ENCODE measurements around the gene RIC3. TPM values are rescaled to one million over a fixed set of nuclear protein-coding genes. Genes with fewer than 3 reads are reported as not detected.
A peak's percentile ranks its signal among the peaks of the same experiment; 100 is the strongest.

RIC3 gene, protein sequence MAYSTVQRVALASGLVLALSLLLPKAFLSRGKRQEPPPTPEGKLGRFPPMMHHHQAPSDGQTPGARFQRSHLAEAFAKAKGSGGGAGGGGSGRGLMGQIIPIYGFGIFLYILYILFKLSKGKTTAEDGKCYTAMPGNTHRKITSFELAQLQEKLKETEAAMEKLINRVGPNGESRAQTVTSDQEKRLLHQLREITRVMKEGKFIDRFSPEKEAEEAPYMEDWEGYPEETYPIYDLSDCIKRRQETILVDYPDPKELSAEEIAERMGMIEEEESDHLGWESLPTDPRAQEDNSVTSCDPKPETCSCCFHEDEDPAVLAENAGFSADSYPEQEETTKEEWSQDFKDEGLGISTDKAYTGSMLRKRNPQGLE
- not detected for polyA plus RNA-seq (2013, experiment 1 of 2)
- polyA plus RNA-seq (2013, experiment 2 of 2), result not detected

DNA sequence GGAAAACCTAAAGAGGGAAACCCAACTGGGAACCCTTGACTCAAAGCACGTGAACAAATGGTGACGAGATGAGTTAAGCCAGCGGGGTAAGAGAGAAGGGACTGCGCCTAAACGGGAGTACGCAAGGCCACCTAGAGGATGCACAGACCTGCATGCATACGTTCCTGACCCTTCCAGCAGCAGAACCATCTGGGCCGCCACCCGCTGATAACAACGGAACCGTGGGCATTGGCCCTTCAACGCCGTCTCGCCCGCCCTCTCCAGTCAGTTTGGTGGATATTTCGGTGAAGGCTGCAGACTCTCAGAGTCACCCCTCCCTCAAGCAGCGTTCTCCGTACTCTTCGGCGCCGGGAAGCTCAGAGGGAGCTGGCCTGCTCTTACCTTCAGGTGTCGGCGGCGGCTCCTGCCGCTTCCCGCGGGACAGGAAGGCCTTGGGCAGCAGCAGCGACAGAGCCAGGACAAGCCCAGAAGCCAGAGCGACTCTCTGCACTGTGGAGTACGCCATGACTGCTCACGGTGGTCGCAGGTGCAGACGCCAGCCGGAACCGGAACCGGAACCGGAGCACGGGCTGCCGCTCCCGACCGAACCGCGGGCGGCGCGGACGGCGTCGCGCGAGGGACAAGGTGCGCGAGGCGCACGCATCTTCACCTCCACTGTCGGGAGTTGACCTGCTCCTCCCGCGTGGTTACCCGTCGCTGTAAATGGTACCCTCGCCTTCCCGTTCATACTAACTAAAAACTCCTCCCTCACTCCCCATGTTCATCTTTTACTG lies at the start of gene RIC3:
TSS of gene RIC3 (minus strand) at position 541 of the 773 bp plus-strand sequence. CDS start at position 505, 36 bp downstream.
- no peak within 1 kb of the TSS for H2BK5ac ChIP-seq (ENCODE audit: low read depth, low read length, poor library complexity, severe bottlenecking)
- H2AK5ac ChIP-seq (ENCODE audit: low read length, severe bottlenecking), result no peak within 1 kb of the TSS
- no peak for DNase-seq
- H3K4ac ChIP-seq (ENCODE audit: low read depth in 1 of 2, low read length in 2 of 2), result no peak within 1 kb of the TSS
- H2BK120ac ChIP-seq (ENCODE audit: low read depth, low read length), result no peak within 1 kb of the TSS
- H2BK12ac ChIP-seq (ENCODE audit: low read length in 2 of 2), result no peak within 1 kb of the TSS
- no peak within 1 kb of the TSS for H3K27ac ChIP-seq (ENCODE audit: low read length, poor library complexity, severe bottlenecking)
- no peak within 1 kb of the TSS for H4K8ac ChIP-seq (ENCODE audit: low read length)
- WGBS, result under 1% methylated on average over 61 of the region's 62 CpGs
- H3K79me1 ChIP-seq (replicated peaks; ENCODE audit: low read length, poor library complexity, severe bottlenecking), result no peaks in the 10 kb centered on the region
- no peak within 1 kb of the TSS for H4K91ac ChIP-seq (ENCODE audit: low read length)
- H3K4me3 ChIP-seq (ENCODE audit: insufficient read depth in 1 of 2, low read depth in 1 of 2, low read length in 2 of 2), result peak within 1 kb of the TSS; percentile 26 to 42
- H3K4me1 ChIP-seq (ENCODE audit: control insufficient read depth, insufficient read depth, low read depth, low read length), result peaks cover 6% of the 10 kb centered on the region
- H3K9ac ChIP-seq (ENCODE audit: low read length), result no peak within 1 kb of the TSS
- H3K23ac ChIP-seq (ENCODE audit: low read length in 2 of 2), result peak within 1 kb of the TSS in 1 of 2 experiments; percentile 77
- no peak within 1 kb of the TSS for H3K4me2 ChIP-seq (ENCODE audit: low read length, poor library complexity, severe bottlenecking)
- H2BK15ac ChIP-seq (ENCODE audit: low read depth, poor library complexity, severe bottlenecking), result no peak within 1 kb of the TSS
- no peak within 1 kb of the TSS for H3K14ac ChIP-seq (ENCODE audit: low read length in 2 of 2)
- peaks cover 32 to 38% of the 10 kb centered on the region in 2 experiments for H3K27me3 ChIP-seq (ENCODE audit: control insufficient read depth in 1 of 2, insufficient read depth in 1 of 2, low read length in 2 of 2)
- peaks cover 5% of the 10 kb centered on the region for H3K9me3 ChIP-seq (ENCODE audit: control insufficient read depth, low read length)
- no peak within 1 kb of the TSS for H3K18ac ChIP-seq (ENCODE audit: low read depth in 1 of 2, low read length in 2 of 2)
- H3K36me3 ChIP-seq (ENCODE audit: control insufficient read depth in 1 of 2, insufficient read depth in 2 of 2, low read depth in 1 of 2, low read length in 2 of 2), result no peaks in the 10 kb centered on the region
- H2AFZ ChIP-seq (ENCODE audit: low read depth, low read length), result peak within 1 kb of the TSS; percentile 29

DNA sequence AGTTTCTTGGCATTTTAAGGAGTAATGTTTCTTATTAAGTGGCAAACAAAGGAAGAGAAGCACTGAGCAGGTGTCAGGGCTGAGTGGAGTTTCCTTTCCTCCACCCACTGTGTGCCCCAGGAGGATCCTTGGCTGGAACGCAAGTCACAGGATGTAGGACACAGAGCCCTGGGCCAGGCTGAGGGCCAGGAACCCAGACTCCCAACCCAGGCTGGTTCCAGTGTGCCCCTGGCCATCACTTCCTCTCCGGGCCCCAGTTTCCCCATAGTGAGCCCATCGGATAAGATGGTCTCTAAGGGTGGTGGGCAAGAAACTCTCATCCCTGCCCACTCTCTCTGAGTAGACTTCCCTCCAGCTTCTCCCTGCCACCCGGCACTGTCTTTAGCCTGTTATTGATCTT lies 49.6 kb upstream of the RIC3 start:
- H3K23ac ChIP-seq (ENCODE audit: low read length in 2 of 2), result no peak overlapping the region
- no peak overlapping the region for H3K4me2 ChIP-seq (ENCODE audit: low read length, poor library complexity, severe bottlenecking)
- H3K9ac ChIP-seq (ENCODE audit: low read length), result no peak overlapping the region
- H3K4me3 ChIP-seq (ENCODE audit: insufficient read depth in 1 of 2, low read depth in 1 of 2, low read length in 2 of 2), result no peak overlapping the region
- no peaks in the 10 kb centered on the region for H3K4me1 ChIP-seq (ENCODE audit: control insufficient read depth, insufficient read depth, low read depth, low read length)
- no peak overlapping the region for H4K91ac ChIP-seq (ENCODE audit: low read length)
- no peak overlapping the region for H2BK12ac ChIP-seq (ENCODE audit: low read length in 2 of 2)
- 88% methylated on average over 4 of the region's 4 CpGs for WGBS
- H2BK5ac ChIP-seq (ENCODE audit: low read depth, low read length, poor library complexity, severe bottlenecking), result no peak overlapping the region
- no peak for DNase-seq
- no peak overlapping the region for H4K8ac ChIP-seq (ENCODE audit: low read length)
- no peak overlapping the region for H3K14ac ChIP-seq (ENCODE audit: low read length in 2 of 2)
- H3K79me1 ChIP-seq (replicated peaks; ENCODE audit: low read length, poor library complexity, severe bottlenecking), result no peaks in the 10 kb centered on the region
- no peak overlapping the region for H2AFZ ChIP-seq (ENCODE audit: low read depth, low read length)
- no peak overlapping the region for H3K4ac ChIP-seq (ENCODE audit: low read depth in 1 of 2, low read length in 2 of 2)
- no peak overlapping the region for H2AK5ac ChIP-seq (ENCODE audit: low read length, severe bottlenecking)
- H3K9me3 ChIP-seq (ENCODE audit: control insufficient read depth, low read length), result no peaks in the 10 kb centered on the region
- H2BK120ac ChIP-seq (ENCODE audit: low read depth, low read length), result no peak overlapping the region
- H3K27me3 ChIP-seq (ENCODE audit: control insufficient read depth in 1 of 2, insufficient read depth in 1 of 2, low read length in 2 of 2), result peaks cover 47 to 65% of the 10 kb centered on the region in 2 experiments
- no peak overlapping the region for H3K18ac ChIP-seq (ENCODE audit: low read depth in 1 of 2, low read length in 2 of 2)
- no peaks in the 10 kb centered on the region for H3K36me3 ChIP-seq (ENCODE audit: control insufficient read depth in 1 of 2, insufficient read depth in 2 of 2, low read depth in 1 of 2, low read length in 2 of 2)
- no peak overlapping the region for H2BK15ac ChIP-seq (ENCODE audit: low read depth, poor library complexity, severe bottlenecking)
- H3K27ac ChIP-seq (ENCODE audit: low read length, poor library complexity, severe bottlenecking), result no peak overlapping the region

DNA sequence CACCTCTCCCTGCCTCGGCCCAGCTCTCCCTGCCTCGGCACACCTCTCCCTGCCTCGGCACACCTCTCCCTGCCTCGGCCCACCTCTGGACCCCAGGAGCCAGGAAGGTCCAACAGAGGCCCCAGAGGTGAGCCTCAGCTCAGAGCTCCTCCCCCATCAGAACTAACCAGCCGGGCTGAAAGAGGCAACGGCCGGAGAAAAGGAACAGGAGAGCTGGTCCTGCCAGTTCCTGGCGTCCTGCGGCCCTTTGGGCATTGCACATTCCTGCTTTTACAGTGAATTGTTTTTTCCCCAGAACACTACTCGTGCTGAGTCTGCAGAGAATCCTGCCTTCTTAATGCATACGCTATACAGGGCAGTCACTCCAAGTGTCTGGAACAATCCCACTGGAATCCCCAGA lies 49.1 kb upstream of the RIC3 start:
- Histone ChIP-seq H3K9me3 (ENCODE audit: control insufficient read depth, low read length) (no peaks in the 10 kb centered on the region), H3K4ac (ENCODE audit: low read depth in 1 of 2, low read length in 2 of 2) (no peak overlapping the region), H3K27me3 (ENCODE audit: control insufficient read depth in 1 of 2, insufficient read depth in 1 of 2, low read length in 2 of 2) (peaks cover 44 to 67% of the 10 kb centered on the region in 2 experiments), H3K27ac (ENCODE audit: low read length, poor library complexity, severe bottlenecking) (no peak overlapping the region), H2BK15ac (ENCODE audit: low read depth, poor library complexity, severe bottlenecking) (no peak overlapping the region), H4K91ac (ENCODE audit: low read length) (no peak overlapping the region), H2BK12ac (ENCODE audit: low read length in 2 of 2) (no peak overlapping the region), H2BK120ac (ENCODE audit: low read depth, low read length) (no peak overlapping the region), H2BK5ac (ENCODE audit: low read depth, low read length, poor library complexity, severe bottlenecking) (no peak overlapping the region), H3K4me2 (ENCODE audit: low read length, poor library complexity, severe bottlenecking) (no peak overlapping the region), H4K8ac (ENCODE audit: low read length) (no peak overlapping the region), H3K14ac (ENCODE audit: low read length in 2 of 2) (no peak overlapping the region), H2AFZ (ENCODE audit: low read depth, low read length) (no peak overlapping the region), H3K18ac (ENCODE audit: low read depth in 1 of 2, low read length in 2 of 2) (no peak overlapping the region), H3K4me1 (ENCODE audit: control insufficient read depth, insufficient read depth, low read depth, low read length) (no peaks in the 10 kb centered on the region), H3K4me3 (ENCODE audit: insufficient read depth in 1 of 2, low read depth in 1 of 2, low read length in 2 of 2) (no peak overlapping the region), H3K9ac (ENCODE audit: low read length) (no peak overlapping the region), H3K23ac (ENCODE audit: low read length in 2 of 2) (no peak overlapping the region), H3K79me1 (replicated peaks; ENCODE audit: low read length, poor library complexity, severe bottlenecking) (no peaks in the 10 kb centered on the region), H3K36me3 (ENCODE audit: control insufficient read depth in 1 of 2, insufficient read depth in 2 of 2, low read depth in 1 of 2, low read length in 2 of 2) (no peaks in the 10 kb centered on the region), H2AK5ac (ENCODE audit: low read length, severe bottlenecking) (no peak overlapping the region)
- no peak for DNase-seq
- WGBS, result 84% methylated on average over 11 of the region's 11 CpGs

DNA sequence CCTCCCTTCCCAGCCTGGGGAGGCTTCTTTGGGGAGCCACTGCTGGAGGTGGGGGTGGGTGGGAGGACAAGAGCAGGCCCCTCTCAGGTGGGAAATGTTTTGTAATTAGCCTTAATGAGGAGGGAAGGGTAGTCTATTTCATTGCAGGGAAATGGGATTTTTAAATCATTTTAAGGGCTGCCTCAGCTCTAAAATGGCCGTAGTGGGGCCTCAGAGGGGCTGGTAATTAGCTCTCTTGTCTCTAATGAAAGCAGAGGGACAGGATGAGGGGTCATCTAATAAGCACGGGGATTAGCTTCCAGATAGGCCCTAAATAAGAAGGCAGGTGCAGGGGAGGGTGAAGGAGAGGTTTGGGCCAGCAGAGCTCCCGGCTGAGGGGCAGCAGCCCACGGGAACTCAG lies 48.3 kb upstream of the RIC3 start:
- no peak overlapping the region for H3K27ac ChIP-seq (ENCODE audit: low read length, poor library complexity, severe bottlenecking)
- WGBS, result 59% methylated on average over 4 of the region's 4 CpGs
- no peak overlapping the region for H2BK12ac ChIP-seq (ENCODE audit: low read length in 2 of 2)
- H2AFZ ChIP-seq (ENCODE audit: low read depth, low read length), result no peak overlapping the region
- no peak for DNase-seq
- no peaks in the 10 kb centered on the region for H3K4me1 ChIP-seq (ENCODE audit: control insufficient read depth, insufficient read depth, low read depth, low read length)
- H2BK5ac ChIP-seq (ENCODE audit: low read depth, low read length, poor library complexity, severe bottlenecking), result no peak overlapping the region
- no peak overlapping the region for H4K8ac ChIP-seq (ENCODE audit: low read length)
- no peak overlapping the region for H3K18ac ChIP-seq (ENCODE audit: low read depth in 1 of 2, low read length in 2 of 2)
- no peak overlapping the region for H2BK15ac ChIP-seq (ENCODE audit: low read depth, poor library complexity, severe bottlenecking)
- no peak overlapping the region for H2BK120ac ChIP-seq (ENCODE audit: low read depth, low read length)
- no peaks in the 10 kb centered on the region for H3K9me3 ChIP-seq (ENCODE audit: control insufficient read depth, low read length)
- no peak overlapping the region for H3K4me3 ChIP-seq (ENCODE audit: insufficient read depth in 1 of 2, low read depth in 1 of 2, low read length in 2 of 2)
- no peaks in the 10 kb centered on the region for H3K79me1 ChIP-seq (replicated peaks; ENCODE audit: low read length, poor library complexity, severe bottlenecking)
- no peak overlapping the region for H3K4ac ChIP-seq (ENCODE audit: low read depth in 1 of 2, low read length in 2 of 2)
- H3K14ac ChIP-seq (ENCODE audit: low read length in 2 of 2), result no peak overlapping the region
- no peak overlapping the region for H4K91ac ChIP-seq (ENCODE audit: low read length)
- H3K36me3 ChIP-seq (ENCODE audit: control insufficient read depth in 1 of 2, insufficient read depth in 2 of 2, low read depth in 1 of 2, low read length in 2 of 2), result no peaks in the 10 kb centered on the region
- H2AK5ac ChIP-seq (ENCODE audit: low read length, severe bottlenecking), result no peak overlapping the region
- no peak overlapping the region for H3K4me2 ChIP-seq (ENCODE audit: low read length, poor library complexity, severe bottlenecking)
- H3K23ac ChIP-seq (ENCODE audit: low read length in 2 of 2), result no peak overlapping the region
- H3K27me3 ChIP-seq (ENCODE audit: control insufficient read depth in 1 of 2, insufficient read depth in 1 of 2, low read length in 2 of 2), result peaks cover 44 to 71% of the 10 kb centered on the region in 2 experiments
- no peak overlapping the region for H3K9ac ChIP-seq (ENCODE audit: low read length)

Measured in mesenchymal stem cell (in vitro differentiated cells and primary cell).